PC-9 (cell line): ENCODE results near the gene ST6GALNAC3.

Source experiments
- CTCF ChIP-seq: fragments of 200-600 bp; sonication (generic); conservative IDR thresholded peaks from 2 replicates; pipeline ENCODE4 v1.6.1; 2017; ENCODE audit warnings: mixed run types, antibody characterized with exemption, mild to moderate bottlenecking, moderate library complexity
- EZH2 ChIP-seq: fragments of 200-600 bp; sonication (generic); IDR thresholded peaks from 2 replicates; pipeline ENCODE4 v1.8.0; 2017; ENCODE audit warnings: antibody characterized with exemption, low read depth

- TF ChIP-seq CTCF, result no peak
- TF ChIP-seq EZH2, result no peak
These were observed 47.7 kb downstream of the ST6GALNAC3 start for GRCh38 chr1:76122271-76122670.
